Right cardiac atrium (tissue), 5 donors: ENCODE measurements around the gene DLG2. TPM values are rescaled to one million over a fixed set of nuclear protein-coding genes. Genes with fewer than 3 reads are reported as not detected.

ENCODE experiments used
- ATAC-seq, 2 donors: fragments of 200-7000 bp; cut with Tn5 transposase; one replicate each; pipeline versions ENCODE4 v1.8.0 to v1.9.1; 2020; ENCODE audit warnings: moderate library complexity in 2 of 2, mild to moderate bottlenecking in 1 of 2
- DNase-seq, 3 donors: peaks; one replicate each; pipeline ENCODE4 v3.0.0-alpha.2; 2020
- H3K27ac ChIP-seq: one replicate; pipeline ENCODE4 v1.5.1; 2013; ENCODE audit warnings: mild to moderate bottlenecking, low read length, control low read depth, moderate library complexity
- H3K27me3 ChIP-seq: one replicate; pipeline ENCODE4 v1.6.1; 2013; ENCODE audit not compliant: control insufficient read depth, insufficient read depth
- H3K4me1 ChIP-seq: one replicate; pipeline ENCODE4 v1.6.1; 2013; ENCODE audit warnings: low read length; ENCODE audit not compliant: control insufficient read depth, insufficient read depth
- H3K4me3 ChIP-seq: one replicate; pipeline ENCODE4 v1.5.1; 2013; ENCODE audit warnings: low read length, control low read depth
- H3K9me3 ChIP-seq: one replicate; pipeline ENCODE4 v1.6.1; 2013; ENCODE audit warnings: low read length; ENCODE audit not compliant: control insufficient read depth
- WGBS: extraction: QIAGEN DNeasy Blood & Tissue Kit; methylation state at CpG from one replicate; pipeline ENCODE4 v1.1.7; 2013; 5-methylcytosine and 5-hydroxymethylcytosine counted together
- intact Hi-C, 4 donors: fragments of 100-400 bp; cut with DNase I; formaldehyde crosslinking; loops; one replicate each; pipeline versions ENCODE4 v1.11.0 to v1.14.0; 2022 to 2023
- polyA plus RNA-seq: library from polyadenylated mRNA; stranded (reverse); fragments of 200-250 nt; gene quantifications from one replicate; pipeline ENCODE4 v1.2.3, GENCODE V29; 2013
- total RNA-seq, 4 donors: library from RNA; stranded (reverse); fragmentation: NEBNext Ultra II Directional; extraction: Animal tissue kit (Norgen Biotek cat#: 25700); gene quantifications; one replicate each; pipeline ENCODE4 v1.2.1, GENCODE V29; 2021
- donor health status: healthy with polysubstance abuse.
- donor health status: DM: no; HTN: yes; CAD: no.
- donor health status: DM: no; HTN: no; CAD: no.
- donor health status: DM: no; HTN: yes; CAD: no; lungs with severe emphysema.
- donor health status: DM: yes; HTN: yes; CAD: no.

Gene DLG2
- total and polyA plus RNA-seq, 5 donors = 2.3 to 10.5 (median 9.4) TPM

DNA sequence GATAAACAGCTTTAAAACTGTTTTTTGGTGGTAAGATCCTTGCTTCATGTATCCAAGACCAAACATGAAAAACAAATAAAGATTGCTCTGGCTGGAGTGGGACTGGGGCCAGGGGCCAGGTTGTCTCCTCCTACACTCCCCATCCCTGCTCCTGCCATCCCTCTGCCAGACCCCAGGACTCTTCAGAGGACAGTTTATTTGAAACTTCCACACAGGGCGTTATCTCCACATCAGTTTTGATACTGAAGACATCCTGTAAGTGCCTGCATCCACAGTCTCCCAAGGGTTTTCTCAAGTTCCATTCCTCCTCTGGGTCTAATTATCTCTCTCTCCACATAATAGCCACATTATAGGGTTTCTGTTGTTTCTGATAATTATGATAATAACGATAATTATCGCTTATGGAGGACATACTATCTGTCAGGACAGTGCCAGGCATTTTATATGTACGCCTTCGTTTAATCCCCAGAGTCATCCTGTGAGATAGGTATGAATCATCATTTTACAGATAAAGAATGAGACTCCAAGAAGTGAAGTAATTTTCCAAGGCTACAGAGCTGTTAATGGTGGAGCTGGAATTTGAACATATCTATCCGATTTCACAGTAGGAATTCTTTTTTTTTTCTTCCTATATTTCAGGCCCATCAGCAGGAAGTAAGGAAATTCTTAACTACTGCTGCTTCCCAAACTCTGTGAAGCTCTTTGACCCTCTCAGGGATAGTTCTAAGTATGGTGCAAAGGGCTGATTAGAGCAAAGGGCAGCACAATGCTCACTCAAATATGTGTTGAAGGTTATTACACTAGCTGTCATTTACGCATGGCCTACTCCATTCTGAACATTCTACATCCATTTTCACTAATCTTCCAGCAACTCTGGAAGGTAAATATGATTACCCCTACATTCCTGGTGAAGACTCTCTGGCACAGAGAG, 1852.9 kb downstream of the DLG2 start:
- Histone ChIP-seq H3K27me3 (no peaks in the 10 kb centered on the region), H3K4me1 (peaks cover 2% of the 10 kb centered on the region), H3K9me3 (no peaks in the 10 kb centered on the region), H3K27ac (no peak overlapping the region), H3K4me3 (no peak overlapping the region)
- DNase-seq (no peak), ATAC-seq (no peak)
- WGBS = 59% methylated on average over 7 of the region's 7 CpGs
- intact Hi-C loops = no loop called here

DNA sequence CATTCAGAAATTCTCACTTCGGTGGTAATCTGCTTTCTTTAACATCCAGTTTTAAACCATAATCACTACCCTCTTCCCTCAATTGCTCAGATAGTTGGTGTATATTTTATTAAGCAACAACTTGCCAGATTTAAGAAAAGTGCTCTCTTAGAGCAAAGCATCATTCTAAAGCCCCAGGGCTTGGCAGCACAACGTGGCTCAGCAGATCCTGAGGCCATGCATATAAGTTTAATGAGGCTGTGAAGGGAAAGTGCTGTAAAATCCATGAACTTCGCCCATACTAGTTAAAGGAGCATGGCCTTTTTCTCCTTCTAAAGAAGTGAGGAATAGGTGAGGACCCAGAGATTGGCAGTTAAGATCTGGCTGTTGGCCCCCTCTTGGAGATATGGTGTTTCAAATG, 1858.7 kb downstream of the DLG2 start:
- H3K27ac ChIP-seq = no peak overlapping the region
- no peaks in the 10 kb centered on the region for H3K4me1 ChIP-seq
- WGBS = 65% methylated on average over 3 of the region's 3 CpGs
- intact Hi-C loops = no loop called here
- no peak for ATAC-seq
- no peak overlapping the region for H3K4me3 ChIP-seq
- DNase-seq = no peak
- no peaks in the 10 kb centered on the region for H3K27me3 ChIP-seq
- no peaks in the 10 kb centered on the region for H3K9me3 ChIP-seq

DNA sequence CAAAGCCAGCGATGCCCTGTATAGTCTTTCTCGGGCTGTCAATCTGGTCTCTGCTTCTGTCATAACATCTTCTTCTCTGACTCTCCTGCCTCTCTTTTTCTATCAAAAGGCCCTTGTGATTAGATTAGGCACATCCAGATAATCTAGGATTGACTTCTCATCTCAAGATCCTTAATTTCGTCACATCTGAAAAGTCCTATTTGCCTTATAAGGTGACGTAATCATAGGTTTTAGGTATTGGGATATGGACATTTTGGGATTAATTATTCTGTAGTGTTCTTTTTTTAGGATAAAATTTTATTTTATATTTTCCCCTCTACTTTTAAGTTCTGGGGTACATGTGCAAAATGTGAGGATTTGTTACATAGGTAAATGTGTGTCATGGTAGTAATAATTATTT, 1860.2 kb downstream of the DLG2 start:
- Histone ChIP-seq H3K4me3 (no peak overlapping the region), H3K9me3 (no peaks in the 10 kb centered on the region), H3K27ac (no peak overlapping the region), H3K27me3 (no peaks in the 10 kb centered on the region), H3K4me1 (no peaks in the 10 kb centered on the region)
- WGBS = 75% methylated on average over 4 of the region's 4 CpGs
- intact Hi-C loops = no loop called here
- no peak for DNase-seq
- no peak for ATAC-seq

DNA sequence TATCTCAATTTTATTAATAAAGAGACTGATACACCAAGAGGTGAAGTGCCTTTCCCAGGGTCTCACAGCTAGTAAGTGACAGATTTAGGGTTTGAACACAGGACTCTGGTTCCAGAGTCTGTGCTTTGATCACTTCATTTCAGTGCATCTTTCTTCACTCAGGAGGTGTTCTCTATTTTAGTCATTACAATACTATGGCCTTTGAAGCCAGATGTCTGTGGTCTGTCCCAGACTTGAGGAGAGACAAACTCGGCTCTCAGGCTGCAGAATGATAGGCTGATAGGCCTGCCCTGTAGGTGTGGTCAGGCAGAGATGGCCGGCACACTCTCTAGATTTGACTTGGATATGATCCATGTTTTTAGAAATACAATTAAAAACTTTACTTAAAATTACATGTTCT, 1862.5 kb downstream of the DLG2 start:
- ATAC-seq (no peak), DNase-seq (no peak)
- H3K4me1 ChIP-seq = no peaks in the 10 kb centered on the region
- H3K4me3 ChIP-seq = no peak overlapping the region
- 35% methylated on average over 2 of the region's 2 CpGs for WGBS
- intact Hi-C loops = no loop called here
- H3K27ac ChIP-seq = no peak overlapping the region
- no peaks in the 10 kb centered on the region for H3K27me3 ChIP-seq
- H3K9me3 ChIP-seq = no peaks in the 10 kb centered on the region

DNA sequence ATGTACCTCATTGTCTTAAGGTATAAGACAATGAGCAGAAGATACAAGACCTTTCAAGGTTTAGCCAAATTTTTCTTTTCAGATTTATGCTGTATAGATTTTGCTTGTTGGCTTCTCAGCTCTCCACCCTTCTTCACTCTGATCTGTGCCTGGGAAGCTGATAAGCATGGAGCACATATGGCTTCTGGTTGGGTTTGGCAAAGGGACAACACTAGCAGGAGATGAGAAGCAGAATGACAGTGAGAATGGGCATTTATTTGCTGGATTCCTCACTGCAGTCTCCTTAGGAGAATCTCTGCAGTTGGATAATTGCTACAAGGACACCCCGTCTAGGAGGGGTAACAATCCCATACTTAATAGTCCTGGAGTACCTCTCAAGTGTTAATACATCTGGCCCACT, 1866.2 kb downstream of the DLG2 start:
- Histone ChIP-seq H3K4me1 (no peaks in the 10 kb centered on the region), H3K27me3 (no peaks in the 10 kb centered on the region), H3K27ac (no peak overlapping the region), H3K4me3 (no peak overlapping the region), H3K9me3 (no peaks in the 10 kb centered on the region)
- ATAC-seq (no peak), DNase-seq (no peak)
- intact Hi-C loops = no loop called here
- WGBS = 78% methylated on average over 1 of the region's 1 CpG

DNA sequence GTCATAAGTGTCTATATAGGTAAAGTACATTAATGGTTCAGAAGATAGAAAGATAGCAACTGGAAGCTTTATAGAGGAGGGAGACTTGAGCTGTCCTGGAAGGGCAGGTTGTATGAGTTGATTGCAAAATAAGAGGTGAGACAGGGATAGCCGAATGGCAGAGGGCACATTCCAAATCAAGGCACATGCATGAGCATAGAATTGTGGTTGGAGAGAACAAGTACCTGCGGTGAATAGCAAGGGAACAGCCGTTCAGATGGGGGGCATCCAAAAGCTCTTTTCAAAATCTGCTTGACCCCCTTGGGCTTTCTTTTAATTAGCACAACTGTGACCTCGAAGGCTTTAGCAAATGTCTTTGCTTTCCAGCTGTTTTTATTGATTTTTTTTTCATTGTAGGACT, 1868.0 kb downstream of the DLG2 start:
- H3K27me3 ChIP-seq = no peaks in the 10 kb centered on the region
- WGBS = 74% methylated on average over 4 of the region's 4 CpGs
- intact Hi-C loops = no loop called here
- no peak for DNase-seq
- no peaks in the 10 kb centered on the region for H3K4me1 ChIP-seq
- no peaks in the 10 kb centered on the region for H3K9me3 ChIP-seq
- H3K4me3 ChIP-seq = no peak overlapping the region
- no peak overlapping the region for H3K27ac ChIP-seq
- no peak for ATAC-seq

DNA sequence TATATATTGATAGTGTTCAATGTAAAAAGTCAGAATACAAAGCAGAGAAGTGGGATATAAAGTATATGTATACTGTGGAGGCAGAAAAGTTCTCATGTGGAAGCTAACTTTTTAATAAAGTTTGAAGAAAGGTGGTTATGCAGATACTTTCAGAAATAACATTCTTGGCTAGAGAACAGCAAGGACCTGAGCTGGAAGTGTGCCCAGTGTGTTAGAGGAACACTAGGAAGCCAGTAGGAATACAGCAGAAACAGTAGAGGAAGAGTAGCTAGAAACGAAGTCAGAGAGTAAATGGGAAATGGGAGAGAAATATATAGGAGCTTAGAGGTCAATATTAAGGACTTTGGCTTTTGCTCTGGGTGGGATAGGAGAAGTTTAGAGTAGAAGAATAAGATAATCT, 1876.1 kb downstream of the DLG2 start:
- intact Hi-C loops = no loop called here
- DNase-seq (no peak), ATAC-seq (no peak)
- Histone ChIP-seq H3K9me3 (no peaks in the 10 kb centered on the region), H3K4me1 (no peaks in the 10 kb centered on the region), H3K27ac (no peak overlapping the region), H3K27me3 (no peaks in the 10 kb centered on the region), H3K4me3 (no peak overlapping the region)
- WGBS = 53% methylated on average over 1 of the region's 1 CpG

DNA sequence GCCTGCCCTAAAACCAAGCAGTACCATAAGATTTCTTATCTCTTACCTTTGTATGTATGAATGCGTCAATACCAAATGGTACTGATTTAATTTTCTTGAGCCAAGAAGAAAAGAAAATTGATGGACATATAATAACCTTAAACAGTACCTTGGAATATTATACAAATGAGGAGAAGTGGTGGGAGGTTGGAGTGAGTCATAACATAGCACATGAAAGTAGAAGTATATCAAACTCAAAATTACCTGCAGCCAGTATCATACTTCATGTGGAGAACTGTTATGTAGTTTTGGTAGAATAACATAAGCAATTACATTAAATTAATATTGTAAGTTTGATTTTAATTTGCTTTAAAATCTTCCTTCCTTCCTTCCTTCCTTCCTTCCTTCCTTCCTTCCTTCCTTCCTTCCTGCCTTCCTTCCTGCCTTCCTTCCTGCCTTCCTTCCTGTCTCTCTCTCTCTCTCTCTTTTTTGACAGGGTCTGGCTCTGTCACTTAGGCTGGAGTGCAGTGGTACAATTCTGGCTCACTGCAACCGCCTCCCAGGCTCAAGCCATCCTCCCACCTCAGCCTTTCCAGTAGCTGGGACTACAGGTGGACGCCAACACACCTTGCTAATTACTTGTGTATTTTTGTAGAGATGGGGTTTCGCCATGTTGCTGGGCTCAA, 1880.1 kb downstream of the DLG2 start:
- DNase-seq = no peak
- Histone ChIP-seq H3K4me3 (no peak overlapping the region), H3K27ac (no peak overlapping the region), H3K9me3 (no peaks in the 10 kb centered on the region), H3K27me3 (no peaks in the 10 kb centered on the region), H3K4me1 (no peaks in the 10 kb centered on the region)
- ATAC-seq = no peak
- intact Hi-C loops = no loop called here
- 95% methylated on average over 4 of the region's 4 CpGs for WGBS

DNA sequence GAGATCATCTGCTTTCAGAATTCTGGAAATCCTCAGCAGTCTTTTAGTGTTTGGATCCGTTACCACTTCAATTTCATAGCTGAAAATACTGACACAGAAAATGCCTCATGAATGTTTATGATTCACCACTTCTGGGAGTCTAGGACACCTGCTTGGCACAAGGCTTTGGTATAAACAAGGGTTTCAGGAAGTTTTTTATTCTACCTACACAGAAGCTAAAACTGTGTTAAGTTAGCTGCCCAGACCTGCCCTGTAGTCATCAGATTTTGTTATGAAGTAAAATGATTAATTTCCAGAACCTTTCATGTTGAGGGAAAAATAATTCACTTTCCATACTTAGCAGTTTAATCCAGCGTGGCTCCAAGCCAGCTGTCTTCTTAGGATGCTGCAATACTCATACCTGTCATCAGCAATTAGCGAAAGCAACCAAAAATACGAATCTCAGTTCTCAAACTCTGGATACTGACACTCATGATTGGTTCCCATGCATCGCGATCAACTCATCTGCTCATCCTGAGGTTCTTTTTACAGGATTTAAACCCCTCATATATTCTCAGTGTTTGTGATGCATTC, 1882.4 kb downstream of the DLG2 start:
- Histone ChIP-seq H3K4me1 (no peaks in the 10 kb centered on the region), H3K4me3 (no peak overlapping the region), H3K9me3 (no peaks in the 10 kb centered on the region), H3K27ac (no peak overlapping the region), H3K27me3 (no peaks in the 10 kb centered on the region)
- ATAC-seq (no peak), DNase-seq (no peak)
- intact Hi-C loops = no loop called here
- 69% methylated on average over 6 of the region's 6 CpGs for WGBS

DNA sequence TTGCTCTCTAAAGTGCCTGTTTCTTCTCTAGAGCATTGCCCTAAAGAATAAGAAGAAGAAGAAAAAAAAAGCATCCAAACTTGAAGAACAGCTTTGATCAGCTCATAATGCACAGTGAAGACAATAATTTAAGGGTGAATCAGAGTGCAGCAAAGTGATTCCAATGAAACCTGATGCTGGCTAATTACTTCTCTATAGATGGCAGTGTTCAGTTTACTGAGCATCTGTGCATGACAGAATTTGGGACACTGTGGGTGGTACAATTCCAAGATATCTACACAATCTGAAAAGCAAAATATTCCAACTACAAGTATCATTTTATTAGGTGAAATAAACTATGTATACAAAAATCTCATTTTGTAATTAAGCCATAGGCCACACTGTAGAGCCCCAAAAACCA, 1890.5 kb downstream of the DLG2 start:
- Histone ChIP-seq H3K27me3 (no peaks in the 10 kb centered on the region), H3K4me1 (no peaks in the 10 kb centered on the region), H3K27ac (no peak overlapping the region), H3K4me3 (no peak overlapping the region), H3K9me3 (no peaks in the 10 kb centered on the region)
- DNase-seq (no peak), ATAC-seq (no peak)
- intact Hi-C loops = no loop called here

DNA sequence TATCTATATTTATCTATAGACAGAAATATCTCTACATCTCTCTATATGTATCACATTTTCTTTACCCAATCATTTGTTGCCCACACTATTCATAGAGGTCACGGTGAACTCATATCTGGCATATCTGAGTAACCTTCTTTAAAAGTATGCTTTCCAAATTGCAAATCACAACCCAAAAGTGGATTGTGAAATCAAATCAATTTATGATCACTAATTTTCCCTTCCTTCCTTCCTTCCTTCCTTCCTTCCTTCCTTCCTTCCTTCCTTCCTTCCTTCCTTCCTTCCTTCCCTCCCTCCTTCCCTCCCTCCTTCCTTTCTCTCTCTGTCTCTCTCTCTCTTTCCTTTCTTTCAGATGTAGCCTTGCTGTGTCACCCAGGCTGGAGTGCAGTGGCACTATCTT, 1893.0 kb downstream of the DLG2 start:
- 94% methylated on average over 1 of the region's 1 CpG for WGBS
- no peaks in the 10 kb centered on the region for H3K9me3 ChIP-seq
- H3K4me1 ChIP-seq = no peaks in the 10 kb centered on the region
- DNase-seq = no peak
- no peak overlapping the region for H3K4me3 ChIP-seq
- intact Hi-C loops = no loop called here
- H3K27me3 ChIP-seq = no peaks in the 10 kb centered on the region
- H3K27ac ChIP-seq = no peak overlapping the region
- ATAC-seq = no peak
